ENCODE data around the gene KIAA0825.

KIAA0825 gene

GRCh38 chr5:94243612-94244011 is 374.8 kb downstream of the KIAA0825 start:
- DNase-seq (ENCODE audit: low spot score): no peak

DNA sequence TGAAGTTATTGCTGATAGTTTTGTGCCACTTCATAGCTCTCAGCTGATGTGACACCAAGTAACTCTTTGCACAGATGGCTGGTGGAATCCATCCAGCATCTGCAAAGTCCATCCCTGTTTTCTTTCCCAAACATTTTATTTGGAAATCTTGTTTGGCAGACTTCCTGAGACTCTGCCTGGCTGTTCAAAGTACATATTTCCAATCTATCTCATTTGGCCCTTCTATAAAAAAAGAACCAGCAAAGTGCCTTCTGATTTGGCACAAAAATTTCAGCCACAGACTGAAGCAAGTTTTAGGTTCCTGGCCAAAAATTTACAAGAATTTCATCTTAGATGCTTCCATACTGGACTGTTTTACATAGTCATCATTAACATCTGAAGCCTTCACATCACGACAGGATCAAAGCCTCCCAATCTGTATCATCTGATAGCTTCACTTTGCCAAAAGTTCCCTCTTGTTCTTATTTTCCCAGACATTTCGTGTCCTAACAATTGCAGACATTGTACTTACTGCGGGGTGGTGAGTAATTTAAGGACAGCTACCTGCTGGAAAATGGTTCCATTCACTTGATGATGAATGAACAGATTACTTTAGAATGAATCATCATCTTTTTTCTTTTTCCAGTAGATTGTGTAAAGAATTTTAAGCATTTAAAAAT is 377.3 kb downstream of the KIAA0825 start:
- peak; percentile 23 for DNase-seq (ENCODE audit: low spot score)

DNA sequence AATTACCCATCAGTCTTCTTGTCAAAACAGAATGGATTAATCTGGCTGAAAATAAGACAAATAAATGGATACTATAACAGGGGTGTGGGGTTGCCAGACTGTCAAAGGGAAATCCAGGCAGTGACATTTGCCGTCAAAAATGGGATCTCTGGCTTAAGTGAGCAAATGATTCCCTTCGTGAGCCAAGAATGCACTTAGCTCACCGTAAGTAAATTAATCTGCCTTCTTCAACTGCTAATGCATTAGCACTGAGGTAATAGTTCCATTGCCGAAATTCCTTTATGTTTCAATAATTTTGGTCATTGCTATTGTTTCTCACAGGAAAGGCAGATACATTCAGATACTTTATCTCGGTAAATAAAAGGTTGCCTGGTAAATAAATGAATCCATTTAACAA is 377.8 kb downstream of the KIAA0825 start:
- DNase-seq (ENCODE audit: low spot score): no peak

DNA sequence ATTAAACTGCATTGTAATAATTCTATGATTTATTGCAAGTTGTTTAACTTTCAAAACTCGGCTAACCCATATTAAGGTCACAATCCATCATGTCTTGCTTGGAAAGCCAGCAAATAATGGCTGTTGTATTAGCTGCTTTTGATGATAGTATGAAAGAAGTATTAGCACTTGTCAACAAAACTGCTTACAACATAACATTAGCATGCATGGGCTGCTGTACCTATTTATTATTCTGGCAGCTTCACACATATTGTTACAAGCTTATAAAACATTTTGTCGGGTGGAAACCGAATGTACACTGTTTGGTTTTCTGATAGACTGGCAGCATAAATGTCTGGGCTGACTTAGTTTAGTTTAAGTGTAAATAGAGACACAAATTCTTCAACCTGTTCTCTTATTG is 378.3 kb downstream of the KIAA0825 start:
- DNase-seq (ENCODE audit: low spot score): no peak

DNA sequence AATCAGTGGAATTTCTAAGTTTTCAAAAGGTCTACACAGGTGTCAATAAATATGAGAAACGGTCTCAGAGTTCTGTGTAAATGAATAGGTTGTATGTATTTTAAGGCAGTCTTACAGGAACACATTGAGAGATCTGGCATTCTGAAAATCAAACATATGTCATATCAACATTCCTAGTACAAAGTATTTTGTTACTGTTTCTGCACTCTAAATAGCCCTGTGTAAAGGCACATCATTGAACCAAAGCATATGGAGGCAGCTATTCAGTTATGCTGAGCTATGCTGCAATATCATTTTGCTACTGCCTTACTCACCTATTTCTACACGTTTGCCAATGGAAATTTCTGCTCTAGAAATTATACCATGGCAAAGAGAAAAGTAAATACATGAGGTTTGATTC is 379.1 kb downstream of the KIAA0825 start:
- DNase-seq (ENCODE audit: low spot score): no peak

- no peak for DNase-seq (ENCODE audit: low spot score)
Measured at GRCh38 chr5:94234987-94235386, 383.4 kb downstream of the KIAA0825 start.

DNA sequence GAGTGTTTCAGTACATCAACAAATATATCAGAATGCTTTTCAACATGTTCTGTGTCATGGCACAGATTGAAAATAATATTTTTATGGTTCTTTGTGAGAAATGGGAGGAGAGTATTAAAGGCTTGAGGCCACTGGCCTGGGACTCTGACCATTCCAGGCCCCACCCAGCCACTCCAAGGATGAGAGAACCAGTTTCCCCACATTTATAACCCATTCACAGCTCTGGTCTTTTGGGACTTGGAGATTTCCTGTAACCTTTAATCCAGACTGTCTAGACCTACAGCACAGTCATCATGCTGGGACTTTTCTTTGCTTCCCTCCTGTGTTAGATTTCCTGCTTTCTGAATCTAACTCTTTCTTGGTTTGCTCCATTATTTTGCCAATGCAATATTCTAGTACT is 389.6 kb downstream of the KIAA0825 start:
- DNase-seq (ENCODE audit: low spot score): no peak

GRCh38 chr5:94223235-94223634 is 395.2 kb downstream of the KIAA0825 start:
- DNase-seq (ENCODE audit: low spot score): no peak

- DNase-seq (ENCODE audit: low spot score): peak; percentile 24
Measured at GRCh38 chr5:94218374-94218773, 400.0 kb downstream of the KIAA0825 start.

- no peak for DNase-seq (ENCODE audit: low spot score)
Measured at GRCh38 chr5:94217745-94218144, 400.7 kb downstream of the KIAA0825 start.

- DNase-seq (ENCODE audit: low spot score): no peak
Measured at GRCh38 chr5:94217216-94217615, 401.2 kb downstream of the KIAA0825 start.

DNA sequence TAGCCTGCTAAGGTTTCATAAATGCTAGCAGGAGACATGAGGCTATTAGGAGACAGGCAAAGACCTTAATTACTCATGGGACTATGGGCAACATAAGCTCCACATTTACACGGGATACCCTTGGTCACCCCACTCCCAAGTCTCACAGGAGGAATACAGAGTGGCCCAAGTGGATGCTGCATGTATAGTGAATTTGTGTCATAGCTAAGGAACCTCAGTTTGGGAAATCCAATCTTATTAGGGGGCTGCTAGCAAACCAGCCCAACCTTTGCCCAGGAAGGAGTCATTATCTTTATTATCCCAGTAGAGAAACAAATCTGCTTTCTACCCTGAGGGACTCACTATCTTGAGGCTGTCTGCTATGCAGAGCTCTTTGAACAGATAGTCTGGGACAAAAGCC is 405.9 kb downstream of the KIAA0825 start:
- DNase-seq (ENCODE audit: low spot score): no peak

GRCh38 chr5:94209774-94210355 is 408.5 kb downstream of the KIAA0825 start:
- DNase-seq (ENCODE audit: low spot score): no peak

DNA sequence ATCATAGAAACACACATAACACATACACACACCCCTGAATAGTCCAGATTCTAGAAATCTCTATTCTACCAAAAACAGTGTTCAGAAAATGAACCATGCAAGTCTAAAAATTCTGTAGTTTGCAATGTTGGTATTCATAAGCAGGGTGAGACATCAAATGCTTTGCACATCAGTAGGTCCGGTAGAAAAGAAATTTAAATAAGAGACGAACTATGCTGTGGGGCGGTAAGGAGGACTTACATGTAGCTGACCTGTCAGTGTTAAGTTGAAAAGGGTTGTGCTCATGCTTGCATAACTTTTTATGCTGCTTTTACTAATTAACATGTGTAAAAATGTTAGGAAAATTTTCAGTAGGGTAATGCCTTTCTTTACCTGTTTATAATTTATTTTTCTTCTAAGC is 409.1 kb downstream of the KIAA0825 start:
- DNase-seq (ENCODE audit: low spot score): no peak

- no peak for DNase-seq (ENCODE audit: low spot score)
Measured at GRCh38 chr5:94199566-94199965, 418.8 kb downstream of the KIAA0825 start.

GRCh38 chr5:94197970-94198369 is 420.4 kb downstream of the KIAA0825 start:
- no peak for DNase-seq (ENCODE audit: low spot score)

DNA sequence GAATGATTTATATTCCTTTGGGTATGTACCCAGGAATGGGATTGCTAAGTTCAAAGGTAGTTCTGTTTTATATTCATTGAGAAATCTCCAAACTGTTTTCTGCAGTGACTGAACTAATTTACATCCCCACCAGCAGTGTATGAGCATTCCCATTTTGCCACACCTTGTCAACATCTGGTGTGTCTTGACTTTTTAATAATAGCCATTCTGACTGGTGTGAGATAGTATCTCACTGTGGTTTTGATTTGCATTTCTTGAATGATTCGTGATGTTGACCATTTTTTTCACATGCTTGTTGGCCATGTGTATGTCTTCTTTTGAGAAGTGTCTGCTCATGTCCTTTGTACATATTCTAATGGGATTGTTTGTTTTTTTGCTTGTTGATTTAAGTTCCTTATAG is 421.5 kb downstream of the KIAA0825 start:
- no peak for DNase-seq (ENCODE audit: low spot score)

DNA sequence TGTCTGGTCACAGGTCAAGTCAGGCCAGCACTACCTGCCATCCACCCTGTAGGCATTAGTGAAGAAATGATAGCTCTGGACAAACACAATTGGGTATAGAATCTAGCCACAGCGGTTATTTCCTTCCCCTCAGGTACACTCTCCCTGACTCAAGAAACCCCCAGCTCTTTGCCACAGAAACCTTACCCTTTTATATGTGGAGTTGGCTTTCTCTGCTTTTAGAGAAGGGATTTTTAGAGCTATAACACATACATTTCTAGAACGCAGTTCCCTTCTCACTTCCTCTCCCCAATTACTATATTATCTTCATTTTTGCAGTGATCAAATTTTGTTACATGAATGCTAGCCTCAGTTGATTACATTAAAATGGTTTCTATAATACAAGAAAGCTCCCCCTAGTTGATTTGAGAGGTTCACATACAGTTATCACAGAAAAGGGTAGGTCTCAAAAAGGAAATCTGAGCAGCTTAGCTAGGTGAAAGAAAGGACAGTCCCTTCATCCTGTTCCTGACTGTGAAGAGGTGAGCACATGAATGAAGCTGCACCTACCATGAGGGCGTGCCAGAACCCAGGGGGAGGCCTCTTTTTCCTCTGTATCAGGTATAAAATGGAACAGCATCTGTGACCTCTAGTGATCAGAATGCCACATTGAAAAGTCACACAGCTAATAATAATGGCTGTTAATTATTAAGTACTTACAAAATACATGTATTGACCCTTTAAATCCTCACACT is 425.6 kb downstream of the KIAA0825 start:
- no peak for DNase-seq (ENCODE audit: low spot score)

DNA sequence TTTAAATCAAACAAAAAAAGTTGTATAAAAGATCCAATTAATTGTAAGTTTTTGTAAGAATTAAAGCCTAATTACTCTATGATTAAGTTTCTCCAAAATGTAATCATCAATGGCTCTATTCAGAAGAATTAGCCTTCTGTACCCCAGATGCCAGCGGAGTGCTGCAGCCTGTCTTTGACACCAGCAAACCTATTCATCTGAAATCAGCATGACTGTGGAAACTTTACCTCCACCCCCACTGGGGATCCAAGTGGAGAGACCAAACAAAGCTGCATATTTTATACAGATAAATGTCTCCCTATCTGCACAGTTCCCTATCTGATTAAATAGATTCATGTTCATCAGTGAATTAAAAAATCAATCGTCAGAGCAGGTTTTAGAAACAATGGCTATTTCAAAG is 426.8 kb downstream of the KIAA0825 start:
- DNase-seq (ENCODE audit: low spot score): no peak

DNA sequence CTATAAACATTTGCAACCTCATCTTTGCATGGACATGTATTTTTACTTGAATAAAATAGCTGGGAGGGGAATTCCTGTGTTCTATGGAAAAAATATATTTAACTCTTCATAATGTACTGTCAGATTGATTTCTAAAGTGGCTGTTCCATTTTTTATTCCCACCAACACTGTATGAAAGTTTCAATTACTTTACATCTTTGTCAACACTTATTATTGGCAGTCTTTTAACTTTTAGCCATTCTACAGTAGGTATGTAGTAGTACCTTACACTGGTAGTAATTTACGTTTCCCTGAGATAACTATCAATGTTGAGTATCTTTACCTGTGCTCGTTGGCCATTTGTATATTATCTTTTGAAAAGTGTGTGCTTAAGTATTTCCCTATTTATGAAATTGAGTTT is 429.7 kb downstream of the KIAA0825 start:
- no peak for DNase-seq (ENCODE audit: low spot score)

GRCh38 chr5:94184870-94185269 is 433.5 kb downstream of the KIAA0825 start:
- DNase-seq (ENCODE audit: low spot score): no peak

- DNase-seq (ENCODE audit: low spot score): no peak
Measured at GRCh38 chr5:94181895-94182294, 436.5 kb downstream of the KIAA0825 start.

DNA sequence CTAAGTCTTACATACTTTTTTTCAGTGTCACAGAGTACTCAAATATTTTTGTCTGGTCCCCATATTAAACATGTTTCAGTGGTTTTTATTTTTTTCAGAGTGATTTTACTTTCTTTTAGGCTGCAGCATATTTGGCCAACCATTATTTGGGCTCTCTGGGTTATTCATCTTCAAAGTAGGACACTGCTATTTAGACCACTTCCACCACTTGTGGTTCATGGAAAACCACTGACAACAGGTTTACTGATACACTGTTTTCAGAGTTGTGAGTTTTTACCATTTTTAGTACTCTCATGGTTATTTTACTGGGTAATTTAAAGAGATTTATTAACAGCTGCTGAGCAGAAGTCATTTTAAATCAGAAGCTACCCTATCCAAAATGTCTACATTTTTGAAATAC is 437.6 kb downstream of the KIAA0825 start:
- no peak for DNase-seq (ENCODE audit: low spot score)

DNA sequence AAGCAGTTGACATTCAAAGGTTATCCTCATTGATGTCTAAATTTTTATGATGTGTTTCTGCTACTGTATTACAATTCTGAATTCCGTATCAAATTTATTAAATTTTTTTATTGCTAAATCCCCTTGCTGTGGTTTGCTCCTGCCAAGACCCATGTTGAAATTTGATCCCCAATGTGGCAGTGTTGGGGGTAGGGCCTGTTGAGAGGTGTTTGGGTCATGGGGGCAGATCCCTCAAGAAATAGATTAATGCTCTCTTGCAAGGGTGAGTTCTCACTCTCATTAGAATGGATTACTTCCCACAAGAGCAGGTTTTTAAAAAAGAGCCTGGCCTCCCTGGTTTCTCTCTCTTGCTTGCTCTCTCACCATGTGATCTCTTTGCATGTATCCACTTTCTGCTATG is 442.5 kb downstream of the KIAA0825 start:
- DNase-seq (ENCODE audit: low spot score): no peak
